Fibroblast of pulmonary artery (primary cell): Measurements from ENCODE around the gene BICDL2.
"Not testable (repeated sequence)": the region's sequence is repeated elsewhere in the genome, so short reads cannot be mapped to it uniquely, and the experiment has no call there.

Experiments
- DNase-seq: peaks from one replicate; pipeline ENCODE4 v3.0.0-alpha.2; 2010; ENCODE audit warnings: low read depth
- H3K4me3 ChIP-seq: replicated peaks from 2 replicates; pipeline ENCODE4 v1.5.1; 2011; ENCODE audit warnings: low read depth, mild to moderate bottlenecking, control low read depth, low read length, moderate library complexity
- TF ChIP-seq, protein P1 (sequence below): IDR thresholded peaks from 2 replicates; pipeline ENCODE4 v1.5.1; 2011; ENCODE audit warnings: mild to moderate bottlenecking, control low read depth, low read length, inconsistent platforms; ENCODE audit errors: missing control alignments

BICDL2 gene, protein sequence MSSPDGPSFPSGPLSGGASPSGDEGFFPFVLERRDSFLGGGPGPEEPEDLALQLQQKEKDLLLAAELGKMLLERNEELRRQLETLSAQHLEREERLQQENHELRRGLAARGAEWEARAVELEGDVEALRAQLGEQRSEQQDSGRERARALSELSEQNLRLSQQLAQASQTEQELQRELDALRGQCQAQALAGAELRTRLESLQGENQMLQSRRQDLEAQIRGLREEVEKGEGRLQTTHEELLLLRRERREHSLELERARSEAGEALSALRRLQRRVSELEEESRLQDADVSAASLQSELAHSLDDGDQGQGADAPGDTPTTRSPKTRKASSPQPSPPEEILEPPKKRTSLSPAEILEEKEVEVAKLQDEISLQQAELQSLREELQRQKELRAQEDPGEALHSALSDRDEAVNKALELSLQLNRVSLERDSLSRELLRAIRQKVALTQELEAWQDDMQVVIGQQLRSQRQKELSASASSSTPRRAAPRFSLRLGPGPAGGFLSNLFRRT

DNA sequence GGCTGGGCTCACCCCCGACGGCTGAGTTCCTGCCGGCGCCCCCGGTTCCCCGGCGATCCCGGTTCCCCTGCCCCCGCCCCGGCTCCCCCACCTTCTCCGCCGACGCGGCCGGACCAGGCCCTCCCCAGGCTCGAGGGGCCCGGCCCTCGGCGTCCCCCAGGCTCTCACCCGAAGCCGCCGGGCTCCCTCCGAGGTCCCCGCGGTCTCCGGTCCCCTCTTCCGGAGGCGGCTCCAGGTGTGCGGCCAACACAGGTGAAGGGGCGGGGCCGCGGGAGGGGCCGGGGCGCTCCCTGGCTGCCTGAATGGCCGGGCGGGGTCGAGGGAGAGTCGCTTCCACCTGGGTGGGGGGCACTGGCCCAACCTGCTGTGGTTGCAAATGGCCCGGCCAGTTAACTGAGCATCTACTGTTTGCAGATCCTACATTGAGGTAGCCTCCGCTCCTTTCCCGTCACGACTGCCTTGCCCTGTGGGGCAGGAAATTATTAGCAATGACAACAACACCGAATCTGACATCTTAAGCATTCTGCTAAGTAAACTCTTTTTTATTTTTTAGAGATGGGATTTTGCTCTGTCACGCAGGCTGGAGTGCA lies at the start of gene BICDL2:
Gene BICDL2 (minus strand): TSS at position 219 of the 590 bp plus-strand sequence. CDS start 1,448 bp downstream, outside the sequence.
- H3K4me3 ChIP-seq: no peak within 1 kb of the TSS

DNA sequence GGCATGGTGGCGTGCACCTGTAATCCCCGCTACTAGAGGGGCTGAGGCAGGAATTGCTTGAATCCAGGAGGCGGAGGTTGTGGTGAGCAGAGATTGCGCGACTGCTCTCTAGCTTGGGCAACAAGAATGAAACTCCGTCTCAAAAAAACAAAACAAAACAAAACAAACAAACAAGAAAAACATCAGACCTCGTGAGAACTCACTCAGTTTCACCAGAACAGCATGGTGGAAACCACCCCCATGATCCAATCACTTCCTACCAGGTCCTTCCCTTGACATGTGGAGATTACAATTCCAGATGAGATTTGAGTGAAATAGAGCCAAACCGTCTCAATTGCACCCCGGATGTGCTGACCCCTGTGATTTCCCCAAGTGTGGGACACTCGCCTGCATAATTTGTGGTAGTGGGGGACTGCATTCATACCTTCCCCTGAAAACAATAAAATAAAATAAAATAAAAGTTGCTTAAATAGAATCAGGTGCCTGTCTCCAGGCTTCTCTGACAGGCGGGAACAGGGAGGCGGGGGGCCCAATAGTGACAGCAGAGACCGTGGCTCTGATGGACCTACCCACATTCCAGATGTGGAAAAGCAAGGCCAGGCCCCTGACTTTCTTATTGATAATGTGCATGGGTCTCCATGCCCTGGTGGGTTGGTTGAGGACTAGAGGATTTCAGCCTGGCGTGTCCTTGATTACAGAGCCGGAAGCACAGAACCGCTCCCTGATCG lies 49.3 kb upstream of the BICDL2 start:
- TF ChIP-seq, protein P1, sequence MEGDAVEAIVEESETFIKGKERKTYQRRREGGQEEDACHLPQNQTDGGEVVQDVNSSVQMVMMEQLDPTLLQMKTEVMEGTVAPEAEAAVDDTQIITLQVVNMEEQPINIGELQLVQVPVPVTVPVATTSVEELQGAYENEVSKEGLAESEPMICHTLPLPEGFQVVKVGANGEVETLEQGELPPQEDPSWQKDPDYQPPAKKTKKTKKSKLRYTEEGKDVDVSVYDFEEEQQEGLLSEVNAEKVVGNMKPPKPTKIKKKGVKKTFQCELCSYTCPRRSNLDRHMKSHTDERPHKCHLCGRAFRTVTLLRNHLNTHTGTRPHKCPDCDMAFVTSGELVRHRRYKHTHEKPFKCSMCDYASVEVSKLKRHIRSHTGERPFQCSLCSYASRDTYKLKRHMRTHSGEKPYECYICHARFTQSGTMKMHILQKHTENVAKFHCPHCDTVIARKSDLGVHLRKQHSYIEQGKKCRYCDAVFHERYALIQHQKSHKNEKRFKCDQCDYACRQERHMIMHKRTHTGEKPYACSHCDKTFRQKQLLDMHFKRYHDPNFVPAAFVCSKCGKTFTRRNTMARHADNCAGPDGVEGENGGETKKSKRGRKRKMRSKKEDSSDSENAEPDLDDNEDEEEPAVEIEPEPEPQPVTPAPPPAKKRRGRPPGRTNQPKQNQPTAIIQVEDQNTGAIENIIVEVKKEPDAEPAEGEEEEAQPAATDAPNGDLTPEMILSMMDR: no peak
- no peak overlapping the region for H3K4me3 ChIP-seq
- DNase-seq: no peak

More for the DNA sequence above, at the start of gene BICDL2:
- DNase-seq: no peak
- TF ChIP-seq, protein P1: no peak

DNA sequence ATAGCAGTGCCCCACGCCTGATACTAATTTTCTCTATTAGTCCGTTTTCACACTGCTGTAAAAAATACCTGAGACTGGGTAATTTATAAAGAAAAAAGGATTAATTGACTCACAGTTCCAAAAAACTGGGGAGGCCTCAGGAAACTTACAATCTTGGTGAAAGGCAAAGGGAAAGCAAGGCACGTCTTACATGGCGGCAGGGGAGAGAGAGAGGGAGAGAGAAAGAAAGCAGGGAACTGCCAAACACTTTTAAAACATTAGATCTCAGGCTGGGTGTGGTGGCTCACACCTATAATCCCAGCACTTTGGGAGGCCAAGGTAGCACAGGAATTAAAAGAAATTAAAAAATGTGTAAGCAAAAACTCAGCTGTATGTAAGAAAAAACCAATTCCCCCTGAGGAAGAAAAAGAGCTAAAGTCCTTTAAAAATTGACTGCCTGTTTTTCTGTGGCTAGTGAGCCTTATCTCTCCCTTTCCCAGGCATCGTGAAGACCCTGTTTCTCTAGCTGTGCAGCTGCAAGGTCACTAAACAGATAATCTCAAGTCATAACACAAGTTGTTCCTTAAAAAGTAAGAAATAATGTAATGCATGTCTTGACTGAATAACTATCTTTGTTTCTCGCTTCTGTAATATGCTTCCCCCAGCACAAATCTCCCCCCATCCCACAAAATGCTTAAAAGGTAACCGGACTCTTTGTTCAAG lies 48.4 kb upstream of the BICDL2 start:
- DNase-seq: no peak
- no peak overlapping the region for H3K4me3 ChIP-seq
- TF ChIP-seq, protein P1: no peak

DNA sequence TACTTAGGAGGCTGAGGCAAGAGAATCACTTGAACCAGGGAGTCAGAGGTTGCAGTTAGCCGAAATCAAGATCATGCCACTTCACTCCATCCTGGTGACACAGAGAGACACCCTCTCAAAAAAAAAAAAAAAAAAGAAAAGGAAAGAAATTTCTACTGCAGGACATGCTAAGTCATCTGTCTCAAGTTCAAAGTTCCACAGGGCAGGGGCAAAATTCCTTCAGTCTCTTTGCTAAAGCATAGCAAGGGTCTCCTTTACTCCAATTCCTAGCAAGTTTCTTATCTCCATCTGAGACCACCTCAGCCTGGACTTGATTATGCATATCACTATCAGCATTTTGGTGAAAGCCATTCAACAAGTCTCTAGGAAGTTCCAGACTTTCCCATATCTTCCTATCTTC lies 47.7 kb upstream of the BICDL2 start:
- DNase-seq: no peak
- TF ChIP-seq, protein P1: no peak
- H3K4me3 ChIP-seq: no peak overlapping the region

DNA sequence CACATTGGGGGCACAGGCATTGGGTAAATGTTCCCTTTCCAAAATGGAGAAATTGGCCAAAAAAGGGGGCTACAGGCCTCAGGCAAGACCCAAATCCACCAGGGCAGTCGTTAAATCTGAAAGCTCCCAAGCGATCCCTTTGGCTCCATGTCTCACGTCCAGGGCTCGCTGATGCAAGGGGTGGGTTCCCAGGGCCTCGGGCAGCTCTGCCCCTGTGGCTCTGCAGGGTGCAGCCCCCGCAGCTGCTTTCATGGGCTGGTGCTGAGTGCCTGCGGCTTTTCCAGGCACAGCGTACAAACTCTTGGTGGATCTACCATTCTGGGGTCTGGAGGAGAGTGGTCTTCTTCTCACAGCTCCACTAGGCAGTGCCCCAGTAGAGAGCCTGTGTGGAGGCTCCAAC lies 46.7 kb upstream of the BICDL2 start:
- H3K4me3 ChIP-seq, DNase-seq: not testable (repeated sequence)

DNA sequence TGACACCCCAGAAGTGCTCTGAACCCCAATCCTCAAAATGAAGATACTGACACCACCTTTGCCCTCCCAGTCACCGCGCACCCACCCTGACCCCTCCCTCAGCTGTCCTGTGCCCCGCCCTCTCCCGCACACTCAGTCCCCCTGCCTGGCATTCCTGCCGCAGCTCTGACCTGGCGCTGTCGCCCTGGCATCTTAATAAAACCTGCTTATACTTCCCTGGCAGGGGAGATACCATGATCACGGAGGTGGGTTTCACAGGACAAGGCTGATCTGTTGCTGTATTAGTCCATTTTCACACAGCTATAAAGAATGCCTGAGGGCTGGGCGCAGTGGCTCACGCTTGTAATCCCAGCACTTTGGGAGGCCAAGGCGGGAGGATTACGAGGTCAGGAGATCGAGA lies 45.2 kb upstream of the BICDL2 start:
- not testable (repeated sequence) for H3K4me3 ChIP-seq, DNase-seq

DNA sequence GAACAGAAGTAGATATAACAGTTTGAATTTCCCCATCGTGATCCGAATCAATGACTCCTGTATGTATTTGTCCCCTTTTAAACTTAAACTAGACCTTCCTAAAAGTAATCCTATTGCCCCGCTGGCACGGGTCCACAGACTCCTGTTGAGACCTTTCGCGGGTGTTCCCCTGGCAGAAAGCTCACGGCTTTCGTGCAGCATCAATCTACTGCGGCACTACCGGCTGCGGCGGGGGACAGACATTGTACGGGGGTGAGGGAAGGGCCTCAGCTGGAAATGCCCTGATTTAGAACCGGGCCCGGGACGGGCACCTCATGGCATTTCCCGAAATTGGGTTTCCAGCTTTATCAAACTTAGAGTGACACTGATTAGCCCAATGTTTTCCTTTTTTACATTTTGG lies 43.3 kb upstream of the BICDL2 start:
- no peak overlapping the region for H3K4me3 ChIP-seq
- TF ChIP-seq, protein P1: no peak
- DNase-seq: no peak
